KOPT-K1 (cell line): Measurements from ENCODE around the gene COL4A2.
"Not testable (repeated sequence)": the region's sequence is repeated elsewhere in the genome, so short reads cannot be mapped to it uniquely, and the experiment has no call there.

Experiments used
- H3K27ac ChIP-seq: fragments of 200-600 bp; sonication (generic); 2 replicates; pipeline ENCODE4 v1.5.1; 2016; ENCODE audit warnings: antibody characterized with exemption, mild to moderate bottlenecking, low read depth, low read length; ENCODE audit not compliant: poor library complexity, severe bottlenecking
- H3K36me3 ChIP-seq: fragments of 200-600 bp; sonication (generic); 2 replicates; pipeline ENCODE4 v1.5.1; 2017; ENCODE audit warnings: antibody characterized with exemption, mild to moderate bottlenecking, low read length, moderate library complexity; ENCODE audit not compliant: insufficient read depth
- H3K9me3 ChIP-seq: fragments of 200-600 bp; sonication (generic); 2 replicates; pipeline ENCODE4 v1.5.1; 2017; ENCODE audit warnings: antibody characterized with exemption, low read length, mild to moderate bottlenecking; ENCODE audit not compliant: insufficient read depth, poor library complexity, severe bottlenecking

Gene COL4A2

DNA sequence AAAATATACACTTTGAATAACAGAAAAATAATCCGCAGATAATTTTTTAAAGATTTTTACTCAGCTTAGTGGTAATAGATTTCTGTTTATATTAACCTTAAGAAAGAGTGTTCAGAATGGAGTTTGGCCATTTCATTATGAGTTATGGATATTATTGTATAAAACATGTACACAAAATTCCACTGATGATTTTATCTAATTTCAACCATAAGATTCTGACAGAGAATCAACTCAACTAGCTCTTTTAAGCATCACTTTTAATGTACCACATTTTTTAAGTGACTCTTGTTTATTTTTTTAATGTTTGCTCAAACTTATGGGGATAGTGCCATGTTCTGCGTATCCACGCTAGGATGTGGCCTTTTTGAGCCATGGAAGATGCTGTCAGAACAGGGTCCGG lies 75.7 kb downstream of the COL4A2 start:
- Histone ChIP-seq H3K9me3 (peaks cover 21% of the 10 kb centered on the region), H3K36me3 (no peaks in the 10 kb centered on the region), H3K27ac (no peak overlapping the region)

GRCh38 chr13:110387451-110388107 lies 80.5 kb downstream of the COL4A2 start:
- H3K9me3 ChIP-seq, result peaks cover 13% of the 10 kb centered on the region
- H3K27ac ChIP-seq, result no peak overlapping the region
- H3K36me3 ChIP-seq, result no peaks in the 10 kb centered on the region

GRCh38 chr13:110388108-110388943 lies 81.2 kb downstream of the COL4A2 start:
- Histone ChIP-seq H3K36me3 (no peaks in the 10 kb centered on the region), H3K27ac (no peak overlapping the region), H3K9me3 (peaks cover 13% of the 10 kb centered on the region)

DNA sequence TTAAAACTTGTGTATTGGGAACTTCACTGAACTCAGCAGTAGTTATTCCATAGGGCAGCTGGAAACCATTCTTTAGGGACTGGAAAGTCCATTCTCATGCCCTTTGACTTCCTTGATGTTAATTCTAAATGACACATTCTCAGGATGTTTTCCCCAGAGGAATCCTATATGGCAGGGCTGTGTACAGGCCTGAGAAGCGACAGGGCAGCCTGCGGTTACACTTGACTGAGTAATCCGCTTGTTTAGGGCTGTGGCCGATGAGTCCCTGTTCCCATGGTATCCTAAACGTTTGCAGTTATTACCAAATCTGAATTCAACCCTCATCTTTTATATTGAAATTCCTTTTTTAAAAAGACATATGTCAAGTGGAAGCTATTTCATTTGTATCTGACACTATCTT lies 83.5 kb downstream of the COL4A2 start:
- peaks cover 8% of the 10 kb centered on the region for H3K9me3 ChIP-seq
- no peak overlapping the region for H3K27ac ChIP-seq
- H3K36me3 ChIP-seq, result no peaks in the 10 kb centered on the region

DNA sequence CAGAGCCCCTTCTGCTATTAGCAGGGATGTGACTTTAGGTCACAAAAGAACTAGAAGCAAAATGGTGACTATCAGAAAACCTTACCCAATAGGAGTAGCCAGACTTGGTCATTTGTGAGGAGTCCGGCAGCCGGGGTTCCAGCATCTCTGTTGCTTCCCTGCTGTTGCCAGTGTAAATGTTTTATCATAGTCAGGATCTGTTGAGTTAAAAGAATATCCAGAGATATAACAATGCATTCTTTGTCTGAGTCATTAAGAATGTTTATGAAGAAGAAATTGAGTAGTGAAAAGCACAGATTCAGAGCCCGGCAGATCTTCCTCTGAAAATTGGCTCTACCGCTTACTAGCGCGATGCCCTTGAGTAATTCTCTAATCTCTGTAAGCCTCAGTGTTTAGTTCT lies 84.2 kb downstream of the COL4A2 start:
- peaks cover under 1% of the 10 kb centered on the region for H3K9me3 ChIP-seq
- H3K27ac ChIP-seq, result no peak overlapping the region

DNA sequence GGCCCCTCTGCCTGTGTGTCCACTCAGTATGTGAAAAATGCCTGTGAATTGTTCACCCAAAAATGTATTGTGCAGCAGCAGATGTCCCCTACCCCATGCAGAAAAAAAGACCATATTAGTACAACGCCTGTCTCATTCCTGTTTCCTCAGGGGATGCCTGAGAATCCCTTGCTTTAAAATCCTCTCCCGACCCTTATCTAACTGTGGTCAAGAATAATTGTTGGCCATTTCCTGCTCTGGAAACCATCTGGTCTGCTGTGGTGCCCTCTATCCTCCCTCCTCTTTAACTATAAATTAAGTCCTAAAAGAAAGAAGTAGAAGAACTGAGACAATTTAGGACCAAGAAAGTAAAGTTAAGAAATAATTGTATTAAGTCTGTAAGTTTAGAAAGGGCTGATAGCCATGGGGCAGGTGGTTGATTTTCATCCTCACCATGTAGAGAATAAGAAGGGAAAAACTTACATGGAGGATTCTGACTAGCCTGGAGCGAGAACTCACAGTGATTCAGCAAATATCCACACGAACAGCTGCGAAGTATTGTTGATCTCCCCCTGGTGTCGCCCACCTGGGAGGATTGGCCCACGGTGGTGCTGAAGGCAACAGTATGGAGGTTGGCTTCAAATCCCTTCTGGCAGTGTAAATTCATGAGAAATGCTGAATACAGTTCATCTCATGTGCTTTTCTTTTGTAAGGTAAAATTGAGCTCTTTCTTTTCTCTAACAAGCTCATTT lies 85.6 kb downstream of the COL4A2 start:
- Histone ChIP-seq H3K9me3 (no peaks in the 10 kb centered on the region), H3K27ac (no peak overlapping the region), H3K36me3 (no peaks in the 10 kb centered on the region)

More for the DNA sequence above, 84.2 kb downstream of the COL4A2 start:
- H3K36me3 ChIP-seq, result no peaks in the 10 kb centered on the region

GRCh38 chr13:110393761-110394160 lies 86.7 kb downstream of the COL4A2 start:
- no peaks in the 10 kb centered on the region for H3K36me3 ChIP-seq
- H3K27ac ChIP-seq, result no peak overlapping the region
- no peaks in the 10 kb centered on the region for H3K9me3 ChIP-seq

DNA sequence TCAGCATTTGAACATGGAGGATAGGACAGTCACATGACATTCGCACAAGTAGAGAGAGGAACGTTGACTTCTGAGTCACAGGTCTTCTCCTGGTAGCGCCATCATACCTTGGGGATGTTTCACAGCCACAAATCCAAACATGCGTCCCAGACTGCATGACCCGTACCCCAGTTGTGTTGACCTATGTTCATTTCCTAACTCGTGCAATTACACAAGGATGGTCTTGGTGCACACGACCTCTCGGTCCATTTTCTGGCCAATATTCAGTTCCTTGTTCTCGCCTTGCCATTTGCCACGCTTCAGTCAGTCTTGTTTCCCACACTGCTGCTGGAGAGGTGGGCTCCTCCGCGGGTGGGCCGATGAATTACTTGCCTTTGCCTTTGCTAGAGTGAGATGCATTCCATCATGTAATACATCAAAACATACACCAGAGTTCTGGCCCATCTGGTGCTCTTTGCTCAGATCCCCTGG lies 87.3 kb downstream of the COL4A2 start:
- Histone ChIP-seq H3K36me3 (no peaks in the 10 kb centered on the region), H3K9me3 (no peaks in the 10 kb centered on the region), H3K27ac (no peak overlapping the region)

- not testable (repeated sequence) for H3K27ac ChIP-seq, H3K36me3 ChIP-seq, H3K9me3 ChIP-seq
Observed at GRCh38 chr13:110395616-110396015, 88.5 kb downstream of the COL4A2 start.

- no peak overlapping the region for H3K27ac ChIP-seq
- no peaks in the 10 kb centered on the region for H3K36me3 ChIP-seq
- H3K9me3 ChIP-seq, result no peaks in the 10 kb centered on the region
Observed at GRCh38 chr13:110396476-110396875, 89.4 kb downstream of the COL4A2 start.

DNA sequence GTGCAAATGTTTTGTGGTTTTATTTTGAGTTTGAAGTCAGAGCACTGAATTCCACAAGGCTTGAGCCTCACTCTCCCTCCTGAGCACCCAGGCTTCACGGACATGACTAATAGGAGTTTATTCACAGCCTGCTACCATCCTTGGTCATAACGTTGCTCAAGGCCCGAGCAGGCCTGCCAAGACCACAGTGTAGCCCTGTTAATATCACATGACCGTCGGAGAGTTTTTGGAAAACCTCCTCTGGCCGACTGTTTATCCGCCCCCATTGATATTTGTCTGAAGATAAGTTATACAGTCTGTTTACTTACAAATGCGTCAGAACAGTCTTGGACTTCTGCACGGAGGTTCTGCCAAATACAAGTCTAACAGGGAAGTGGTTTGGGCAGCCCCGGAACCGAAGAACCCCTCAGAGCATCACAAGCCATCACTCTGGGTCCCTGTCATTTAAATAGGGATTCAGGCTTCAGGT lies 89.9 kb downstream of the COL4A2 start:
- H3K9me3 ChIP-seq, result no peaks in the 10 kb centered on the region
- H3K36me3 ChIP-seq, result no peaks in the 10 kb centered on the region
- no peak overlapping the region for H3K27ac ChIP-seq

DNA sequence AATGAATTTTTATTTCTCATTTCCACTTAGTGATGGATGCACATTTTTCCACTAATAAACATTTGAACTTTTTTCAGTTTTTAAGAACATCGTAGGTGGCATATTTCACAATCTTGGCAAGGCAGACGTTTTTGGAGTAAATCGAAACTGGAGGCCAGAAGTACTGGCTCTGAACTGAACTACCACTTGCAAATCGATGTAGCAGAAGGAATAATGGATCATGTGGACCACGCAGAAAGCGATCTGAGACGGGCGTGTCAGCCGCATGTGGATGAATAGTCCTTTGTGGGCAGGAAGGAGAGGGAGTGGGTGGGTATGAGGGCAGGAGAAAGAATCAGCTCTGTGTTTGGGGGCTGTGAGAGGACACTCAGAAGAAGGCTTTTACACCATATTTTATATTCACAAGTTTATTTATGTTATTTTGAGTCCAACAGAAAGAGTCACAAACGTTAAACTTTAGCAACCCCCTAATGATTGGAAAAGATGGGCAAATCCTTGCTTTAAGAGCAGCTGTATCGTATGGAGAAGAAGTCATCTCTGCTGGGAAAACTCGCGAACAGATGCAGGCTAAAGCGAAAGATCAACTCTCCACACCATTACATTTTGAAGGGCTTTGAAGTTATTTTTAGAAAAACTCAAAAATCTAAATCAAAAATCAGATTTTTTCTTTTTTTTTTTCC lies 90.5 kb downstream of the COL4A2 start:
- Histone ChIP-seq H3K36me3 (no peaks in the 10 kb centered on the region), H3K27ac (no peak overlapping the region), H3K9me3 (no peaks in the 10 kb centered on the region)

- H3K36me3 ChIP-seq, result no peaks in the 10 kb centered on the region
- no peak overlapping the region for H3K27ac ChIP-seq
- H3K9me3 ChIP-seq, result no peaks in the 10 kb centered on the region
Observed at GRCh38 chr13:110398564-110399507, 91.8 kb downstream of the COL4A2 start.

DNA sequence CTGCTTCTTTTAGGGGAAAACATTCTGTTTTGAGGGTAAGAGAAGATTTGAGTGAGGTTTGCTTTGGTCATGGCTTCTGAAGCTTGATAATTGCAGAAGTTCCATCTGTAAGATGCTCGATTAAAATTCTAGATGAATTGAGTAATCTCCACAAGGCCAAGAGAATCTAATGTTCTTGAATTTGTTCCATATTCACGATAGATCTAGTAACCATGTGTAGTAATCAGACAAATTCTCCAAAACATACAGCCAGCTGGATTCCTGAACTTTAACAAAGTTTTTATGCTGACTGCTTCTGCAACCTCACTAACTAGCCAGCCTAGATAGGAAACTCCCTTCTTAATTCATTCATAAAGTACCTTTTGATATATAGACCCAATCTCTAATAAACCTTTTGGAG lies 92.7 kb downstream of the COL4A2 start:
- H3K36me3 ChIP-seq, result no peaks in the 10 kb centered on the region
- no peaks in the 10 kb centered on the region for H3K9me3 ChIP-seq
- no peak overlapping the region for H3K27ac ChIP-seq
